Occipital lobe (tissue), 2 donors: ENCODE data around the gene MYH7. TPM values are rescaled to one million over a fixed set of nuclear protein-coding genes. Genes with fewer than 3 reads are reported as not detected.
"Not testable (repeated sequence)": the region's sequence is repeated elsewhere in the genome, so short reads cannot be mapped to it uniquely, and the experiment has no call there.

Source experiments
- DNase-seq: peaks from one replicate; lab custom pipeline; 2025; lab: John Stamatoyannopoulos, UW
- total RNA-seq: library from RNA; depleted of rRNA; stranded (reverse); fragments of >200 nt; gene quantifications from one replicate; pipeline ENCODE4 v1.2.3, GENCODE V29; 2014

MYH7 gene
- total RNA-seq, 1 donor from 2014 or later, result 0.31 TPM

- DNase-seq, result no peak
Measured at GRCh38 chr14:23407516-23408306, 27.7 kb downstream of the MYH7 start, which contains the start of gene MYH6. TSS of gene MYH6 (minus strand) at chr14:23408273. CDS start at chr14:23407223, 1,050 bp downstream.

GRCh38 chr14:23406725-23407355, 28.6 kb downstream of the MYH7 start:
- DNase-seq, result no peak

GRCh38 chr14:23406244-23406643, 29.2 kb downstream of the MYH7 start:
- DNase-seq, result no peak

GRCh38 chr14:23405516-23406025, 29.9 kb downstream of the MYH7 start:
- no peak for DNase-seq

- DNase-seq, result no peak
Measured at GRCh38 chr14:23405096-23405495, 30.4 kb downstream of the MYH7 start.

- DNase-seq, result no peak
Measured at GRCh38 chr14:23404331-23404900, 31.0 kb downstream of the MYH7 start.

- no peak for DNase-seq
Measured at GRCh38 chr14:23403908-23404307, 31.6 kb downstream of the MYH7 start.

GRCh38 chr14:23403139-23403438, 32.4 kb downstream of the MYH7 start:
- no peak for DNase-seq

- DNase-seq, result no peak
Measured at GRCh38 chr14:23402296-23403138, 32.9 kb downstream of the MYH7 start.

GRCh38 chr14:23401291-23401690, 34.2 kb downstream of the MYH7 start:
- DNase-seq, result no peak

- not testable (repeated sequence) for DNase-seq
Measured at GRCh38 chr14:23400496-23401149, 34.8 kb downstream of the MYH7 start.

GRCh38 chr14:23399591-23399990, 35.9 kb downstream of the MYH7 start:
- no peak for DNase-seq

- DNase-seq, result no peak
Measured at GRCh38 chr14:23399136-23399535, 36.3 kb downstream of the MYH7 start.

- DNase-seq, result no peak
Measured at GRCh38 chr14:23398348-23398747, 37.1 kb downstream of the MYH7 start.

GRCh38 chr14:23396781-23397407, 38.6 kb downstream of the MYH7 start:
- no peak for DNase-seq

GRCh38 chr14:23396126-23396525, 39.3 kb downstream of the MYH7 start:
- no peak for DNase-seq

GRCh38 chr14:23392613-23393012, 42.8 kb downstream of the MYH7 start:
- no peak for DNase-seq

GRCh38 chr14:23389871-23390270, 45.6 kb downstream of the MYH7 start:
- not testable (repeated sequence) for DNase-seq

- no peak for DNase-seq
Measured at GRCh38 chr14:23389396-23389795, 46.1 kb downstream of the MYH7 start.

GRCh38 chr14:23388996-23389395, 46.5 kb downstream of the MYH7 start:
- no peak for DNase-seq
